ENCODE measurements around the gene ASTN1. TPM values are rescaled to one million over a fixed set of nuclear protein-coding genes. Genes with fewer than 3 reads are reported as not detected.

The ASTN1 gene
- total and polyA plus RNA-seq, 9 of the 15 experiments (the other 6 are each of a cell fraction or from before 2014, with no cell fraction given), result 0.05 to 0.22 (median 0.18) TPM

DNA sequence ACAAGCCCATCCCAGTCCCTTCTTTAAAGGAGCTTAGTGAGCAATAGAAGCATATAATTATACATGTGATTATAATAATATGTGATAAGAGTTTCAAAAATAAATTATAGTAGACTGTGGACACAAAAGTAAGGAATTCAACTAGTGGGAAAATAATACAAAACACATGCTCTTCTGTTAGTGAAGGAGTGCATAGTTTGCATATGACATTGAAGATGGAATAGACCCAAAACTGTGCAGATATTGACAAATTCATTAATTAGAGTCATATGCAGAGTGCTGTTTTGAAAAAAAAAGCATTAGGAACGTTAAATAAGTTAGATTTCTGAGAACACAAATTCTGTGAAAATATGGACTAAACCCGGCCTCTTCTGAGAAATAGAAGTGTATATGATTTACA is 278.8 kb downstream of the ASTN1 start:
- FAIRE-seq, result no peak

DNA sequence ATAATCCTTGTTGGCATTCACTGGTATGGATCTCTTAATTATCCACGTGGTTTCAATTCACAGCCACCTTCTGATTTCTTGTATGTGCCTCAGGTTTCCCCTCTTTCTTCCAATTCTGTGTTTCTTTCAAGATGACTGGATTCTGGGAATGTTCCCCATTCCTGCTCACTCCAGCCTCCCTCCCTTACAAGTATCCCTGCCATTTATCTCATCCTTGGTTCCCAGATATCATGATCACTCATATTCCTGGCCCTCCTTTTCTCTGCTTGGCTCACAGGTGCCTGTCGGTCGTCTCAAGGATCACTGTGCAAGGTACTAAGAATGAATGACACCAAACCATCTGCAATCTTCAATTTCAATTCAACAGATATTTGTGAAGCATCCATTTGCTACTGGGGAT is 279.2 kb downstream of the ASTN1 start:
- no peaks in the 10 kb centered on the region for H3K36me3 ChIP-seq (ENCODE audit: control insufficient read depth, insufficient read depth, low read length)
- no peak overlapping the region for H3K4me3 ChIP-seq
- 13% methylated on average over 3 of the region's 3 CpGs for WGBS (ENCODE audit: insufficient coverage, low coverage, missing lambda C conversion rate)
- FAIRE-seq (no peak), DNase-seq (ENCODE audit: extremely low read depth in 1 of 4, low spot score in 3 of 4) (no peak), ATAC-seq (no peak)
- H3K79me2 ChIP-seq (ENCODE audit: control insufficient read depth, insufficient read depth, low read length), result no peaks in the 10 kb centered on the region
- H3K9me1 ChIP-seq (ENCODE audit: control insufficient read depth, insufficient read depth, low read length), result no peaks in the 10 kb centered on the region
- CTCF ChIA-PET (ENCODE audit: low intra/inter-chr PET ratio), result no interaction called here
- no peak overlapping the region for H3K4me2 ChIP-seq (ENCODE audit: insufficient read depth, low read length)
- no peaks in the 10 kb centered on the region for H3K9me3 ChIP-seq (replicated peaks; ENCODE audit: control insufficient read depth, insufficient read depth, low read depth, low read length)
- POLR2A ChIA-PET, result interaction anchor here (0.6 kb wide), 1 partner anchor 492 kb away, joined by 3 read pairs; no protein-coding TSS in a partner anchor
- peaks cover 0 to 2% of the 10 kb centered on the region in 2 experiments; a peak in 1 of 5 replicates for H3K27me3 ChIP-seq (ENCODE audit: control insufficient read depth in 2 of 2, insufficient read depth in 2 of 2, low read length in 2 of 2)
- H3K9ac ChIP-seq (ENCODE audit: insufficient read depth in 1 of 2, low read depth in 2 of 2, low read length in 2 of 2), result no peak overlapping the region
- intact Hi-C loops (cut with micrococcal nuclease), result no loop called here
- no TSS peak for BruUV-seq (replicated peaks)
- peak overlapping the region; percentile 27; the same call in 1 of the 2 replicates for H2AFZ ChIP-seq (ENCODE audit: low read depth, low read length)
- no peak overlapping the region for H3K27ac ChIP-seq (ENCODE audit: extremely low read depth, low read depth, low read length)
- in situ Hi-C loops (cut with MboI), result loop anchor here (10.0 kb wide), 1 partner anchor 511 kb away; no protein-coding TSS in a partner anchor
- H4K20me1 ChIP-seq (replicated peaks; ENCODE audit: control insufficient read depth, insufficient read depth, low read length), result no peaks in the 10 kb centered on the region
- H3K4me1 ChIP-seq (replicated peaks in 1 of 2; ENCODE audit: control insufficient read depth in 2 of 2, insufficient read depth in 2 of 2, low read length in 2 of 2), result peaks cover 3 to 13% of the 10 kb centered on the region in 2 experiments; a peak in 3 of 5 replicates
- TF ChIP-seq ZNF143 (CRISPR knock-in tag; IDR thresholded peaks at IDR 0.05) (no peak), U2AF2 (optimal IDR thresholded peaks at IDR 0.05; ENCODE audit: low read depth, low read length) (no peak), ZNF75A (CRISPR knock-in tag; IDR thresholded peaks at IDR 0.05) (no peak), FOXK2 (conservative IDR thresholded peaks at IDR 0.05 in 1 of 2, IDR thresholded peaks at IDR 0.05 in 1 of 2; ENCODE audit: low read depth in 2 of 2) (no peak), RFX7 (CRISPR knock-in tag; IDR thresholded peaks at IDR 0.05) (no peak), TCF3 (CRISPR knock-in tag; IDR thresholded peaks at IDR 0.05) (no peak), ZBED1 (IDR thresholded peaks at IDR 0.05) (no peak), ZNF232 (CRISPR knock-in tag; IDR thresholded peaks at IDR 0.05) (no peak), HDAC2 (IDR thresholded peaks at IDR 0.05) (no peak)
- TF ChIP-seq, protein P1, sequence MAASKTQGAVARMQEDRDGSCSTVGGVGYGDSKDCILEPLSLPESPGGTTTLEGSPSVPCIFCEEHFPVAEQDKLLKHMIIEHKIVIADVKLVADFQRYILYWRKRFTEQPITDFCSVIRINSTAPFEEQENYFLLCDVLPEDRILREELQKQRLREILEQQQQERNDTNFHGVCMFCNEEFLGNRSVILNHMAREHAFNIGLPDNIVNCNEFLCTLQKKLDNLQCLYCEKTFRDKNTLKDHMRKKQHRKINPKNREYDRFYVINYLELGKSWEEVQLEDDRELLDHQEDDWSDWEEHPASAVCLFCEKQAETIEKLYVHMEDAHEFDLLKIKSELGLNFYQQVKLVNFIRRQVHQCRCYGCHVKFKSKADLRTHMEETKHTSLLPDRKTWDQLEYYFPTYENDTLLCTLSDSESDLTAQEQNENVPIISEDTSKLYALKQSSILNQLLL (CRISPR knock-in tag; IDR thresholded peaks at IDR 0.05; ENCODE audit: borderline replicate concordance), result no peak
- TF ChIP-seq, protein P2, sequence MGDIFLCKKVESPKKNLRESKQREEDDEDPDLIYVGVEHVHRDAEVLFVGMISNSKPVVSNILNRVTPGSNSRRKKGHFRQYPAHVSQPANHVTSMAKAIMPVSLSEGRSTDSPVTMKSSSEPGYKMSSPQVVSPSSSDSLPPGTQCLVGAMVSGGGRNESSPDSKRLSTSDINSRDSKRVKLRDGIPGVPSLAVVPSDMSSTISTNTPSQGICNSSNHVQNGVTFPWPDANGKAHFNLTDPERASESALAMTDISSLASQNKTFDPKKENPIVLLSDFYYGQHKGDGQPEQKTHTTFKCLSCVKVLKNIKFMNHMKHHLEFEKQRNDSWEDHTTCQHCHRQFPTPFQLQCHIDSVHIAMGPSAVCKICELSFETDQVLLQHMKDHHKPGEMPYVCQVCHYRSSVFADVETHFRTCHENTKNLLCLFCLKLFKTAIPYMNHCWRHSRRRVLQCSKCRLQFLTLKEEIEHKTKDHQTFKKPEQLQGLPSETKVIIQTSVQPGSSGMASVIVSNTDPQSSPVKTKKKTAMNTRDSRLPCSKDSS (IDR thresholded peaks at IDR 0.05; ENCODE audit: low read depth, partially characterized antibody), result no peak

More for the DNA sequence above, 278.8 kb downstream of the ASTN1 start:
- ChIA-PET CTCF (ENCODE audit: low intra/inter-chr PET ratio) (no interaction called here), POLR2A (no interaction called here)
- Histone ChIP-seq H3K9ac (ENCODE audit: insufficient read depth in 1 of 2, low read depth in 2 of 2, low read length in 2 of 2) (no peak overlapping the region), H4K20me1 (replicated peaks; ENCODE audit: control insufficient read depth, insufficient read depth, low read length) (no peaks in the 10 kb centered on the region), H3K4me2 (ENCODE audit: insufficient read depth, low read length) (no peak overlapping the region), H3K27ac (ENCODE audit: extremely low read depth, low read depth, low read length) (no peak overlapping the region), H3K27me3 (ENCODE audit: control insufficient read depth in 2 of 2, insufficient read depth in 2 of 2, low read length in 2 of 2) (peaks cover 0 to 2% of the 10 kb centered on the region in 2 experiments; a peak in 1 of 5 replicates), H3K79me2 (ENCODE audit: control insufficient read depth, insufficient read depth, low read length) (no peaks in the 10 kb centered on the region), H3K4me3 (no peak overlapping the region), H3K4me1 (replicated peaks in 1 of 2; ENCODE audit: control insufficient read depth in 2 of 2, insufficient read depth in 2 of 2, low read length in 2 of 2) (peaks cover 3 to 9% of the 10 kb centered on the region in 2 experiments; a peak in 3 of 5 replicates), H3K9me3 (replicated peaks; ENCODE audit: control insufficient read depth, insufficient read depth, low read depth, low read length) (no peaks in the 10 kb centered on the region), H2AFZ (ENCODE audit: low read depth, low read length) (no peak overlapping the region), H3K36me3 (ENCODE audit: control insufficient read depth, insufficient read depth, low read length) (no peaks in the 10 kb centered on the region), H3K9me1 (ENCODE audit: control insufficient read depth, insufficient read depth, low read length) (no peaks in the 10 kb centered on the region)
- DNase-seq (ENCODE audit: extremely low read depth in 1 of 4, low spot score in 3 of 4) (no peak), ATAC-seq (no peak)
- in situ Hi-C loops (cut with MboI), result loop anchor here (10.0 kb wide), 1 partner anchor 511 kb away; no protein-coding TSS in a partner anchor
- no peak for TF ChIP-seq TOE1 (IDR thresholded peaks at IDR 0.05; ENCODE audit: borderline replicate concordance)
- no peak for TF ChIP-seq TOE1 (CRISPR knock-in tag; IDR thresholded peaks at IDR 0.05; ENCODE audit: borderline replicate concordance, low read depth)
- TF ChIP-seq COPS2 (conservative IDR thresholded peaks at IDR 0.05), result no peak
- TF ChIP-seq SMARCB1 (IDR thresholded peaks at IDR 0.05; ENCODE audit: insufficient read length, low read depth), result no peak
- TF ChIP-seq, protein P3, sequence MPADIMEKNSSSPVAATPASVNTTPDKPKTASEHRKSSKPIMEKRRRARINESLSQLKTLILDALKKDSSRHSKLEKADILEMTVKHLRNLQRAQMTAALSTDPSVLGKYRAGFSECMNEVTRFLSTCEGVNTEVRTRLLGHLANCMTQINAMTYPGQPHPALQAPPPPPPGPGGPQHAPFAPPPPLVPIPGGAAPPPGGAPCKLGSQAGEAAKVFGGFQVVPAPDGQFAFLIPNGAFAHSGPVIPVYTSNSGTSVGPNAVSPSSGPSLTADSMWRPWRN (IDR thresholded peaks at IDR 0.05; ENCODE audit: low read depth), result no peak
- no peak for TF ChIP-seq RCOR1 (IDR thresholded peaks at IDR 0.05; ENCODE audit: borderline replicate concordance in 1 of 2, low read depth in 2 of 2, low read length in 2 of 2)
- 2% methylated on average over 2 of the region's 2 CpGs for WGBS (ENCODE audit: insufficient coverage, low coverage, missing lambda C conversion rate)
- BruUV-seq (replicated peaks), result no TSS peak
- intact Hi-C loops (cut with micrococcal nuclease), result no loop called here

All from K562 (cell line).